ENCODE data around the gene KCNH8. TPM values are rescaled to one million over a fixed set of nuclear protein-coding genes. Genes with fewer than 3 reads are reported as not detected.
"Not testable (repeated sequence)": the region's sequence is repeated elsewhere in the genome, so short reads cannot be mapped to it uniquely, and the experiment has no call there.

Gene KCNH8
- total RNA-seq, 1 donor from 2014 or later: 1.2 TPM

DNA sequence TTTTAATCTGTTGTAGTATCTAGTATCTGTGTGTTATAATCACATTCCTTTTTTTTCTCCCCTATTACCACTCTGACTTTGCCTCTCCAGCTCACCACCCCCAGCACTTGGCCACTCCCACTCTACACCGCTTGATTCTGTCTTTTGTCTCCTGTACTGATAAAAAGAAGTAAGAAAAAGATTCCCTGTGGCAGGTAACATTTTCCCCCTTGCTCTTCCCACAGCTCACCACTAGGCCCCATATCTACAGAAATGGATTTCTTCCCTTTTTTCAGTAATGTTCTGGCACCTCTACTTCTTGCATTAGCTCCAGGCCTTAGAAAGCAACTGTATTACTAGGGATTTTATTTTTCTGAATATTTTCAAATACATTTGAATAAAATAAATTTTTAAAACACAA, 25.6 kb downstream of the KCNH8 start:
- no peak for DNase-seq (ENCODE audit: low spot score)

DNA sequence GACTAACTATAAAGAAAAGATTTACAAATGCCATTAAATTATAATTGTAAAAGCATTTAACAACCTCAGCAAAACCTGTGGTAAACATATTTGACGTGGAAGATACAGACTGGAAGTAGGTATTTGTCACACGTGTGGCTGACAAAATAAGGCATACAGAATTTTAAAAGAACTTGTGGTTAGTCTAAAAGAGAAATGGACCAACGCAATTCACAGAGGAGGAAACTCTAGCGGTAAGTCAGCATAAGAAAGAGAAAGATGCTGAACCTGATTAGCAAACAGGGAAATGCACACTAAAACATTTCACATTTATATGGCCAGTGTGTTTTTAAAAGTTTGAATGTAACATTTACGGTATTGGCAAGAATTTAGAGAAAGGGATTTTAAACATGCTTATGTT, 35.3 kb downstream of the KCNH8 start:
- no peak for DNase-seq (ENCODE audit: low spot score)

DNA sequence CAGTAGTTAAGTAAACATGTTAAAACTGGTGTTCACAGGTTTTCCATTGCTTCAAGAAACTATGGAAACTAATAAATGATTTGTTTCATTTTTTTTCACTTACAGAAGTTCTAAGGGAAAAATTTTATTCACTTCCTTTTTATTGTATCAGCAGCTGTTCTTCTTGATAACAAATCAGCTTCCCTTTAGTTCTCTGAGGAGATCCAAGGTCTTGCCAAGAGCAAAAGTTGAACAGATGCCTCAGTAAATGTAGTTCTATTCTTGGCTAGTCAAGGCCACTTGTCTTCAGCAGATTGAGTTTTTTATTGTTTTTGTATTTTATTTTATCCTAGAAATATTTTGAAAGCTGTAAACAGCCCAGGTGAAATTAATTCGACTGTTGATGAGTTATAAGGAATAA, 41.8 kb downstream of the KCNH8 start:
- DNase-seq (ENCODE audit: low spot score): no peak

DNA sequence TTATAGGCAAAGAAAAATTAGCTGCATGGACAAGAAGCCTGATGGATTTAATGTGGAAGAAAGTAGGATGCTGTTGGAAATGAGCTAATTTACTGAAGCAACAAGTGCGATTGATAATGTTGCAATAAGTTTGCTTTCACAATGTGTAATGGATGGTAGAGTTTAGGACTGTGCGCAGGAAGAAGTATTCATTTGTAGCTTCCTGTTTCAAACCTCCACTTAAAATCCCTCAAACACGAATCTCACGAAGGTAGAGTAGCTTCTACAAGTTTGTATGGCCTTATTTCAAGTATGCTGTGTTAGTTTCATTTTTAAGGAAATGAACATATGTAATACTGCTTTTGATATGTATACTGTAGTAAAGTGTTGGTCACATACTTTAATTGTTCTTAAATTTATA, 42.3 kb downstream of the KCNH8 start:
- DNase-seq (ENCODE audit: low spot score): no peak

DNA sequence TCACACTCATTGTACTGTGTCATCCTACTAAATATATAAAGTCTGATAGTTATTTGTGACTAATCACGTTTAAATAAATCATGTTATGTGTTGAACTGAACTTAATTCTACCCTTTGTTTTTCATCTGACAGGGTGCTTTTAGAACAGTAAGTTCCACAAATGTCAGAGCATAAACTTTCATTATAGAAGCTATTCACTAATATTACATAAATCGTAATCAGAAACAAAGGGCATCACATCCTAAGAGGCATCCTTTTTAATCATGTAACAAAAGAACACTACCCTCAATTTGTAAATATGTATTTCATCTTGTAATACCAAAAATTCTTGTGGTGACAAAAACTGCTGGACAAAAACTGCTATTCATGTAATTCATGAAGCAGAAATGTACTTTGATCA, 50.8 kb downstream of the KCNH8 start:
- DNase-seq (ENCODE audit: low spot score): no peak

DNA sequence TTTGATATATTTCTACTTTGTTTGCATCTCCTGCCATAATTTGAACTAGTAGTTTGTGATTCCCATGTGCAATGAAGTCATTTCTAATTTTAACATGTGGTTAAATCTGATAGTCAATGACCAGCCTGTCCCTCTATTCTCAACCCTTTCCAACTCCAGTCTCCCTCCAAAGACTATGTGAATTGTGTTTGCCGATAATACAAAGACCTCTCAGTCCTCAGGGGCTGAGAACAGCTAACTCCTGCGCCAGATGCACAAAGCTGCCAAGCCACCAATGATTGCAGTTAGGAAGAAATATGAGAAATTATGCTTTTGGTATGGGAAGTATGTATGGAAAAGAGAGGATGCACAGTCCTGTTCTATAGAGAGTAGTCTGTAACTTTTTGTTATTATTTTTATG, 54.0 kb downstream of the KCNH8 start:
- no peak for DNase-seq (ENCODE audit: low spot score)

DNA sequence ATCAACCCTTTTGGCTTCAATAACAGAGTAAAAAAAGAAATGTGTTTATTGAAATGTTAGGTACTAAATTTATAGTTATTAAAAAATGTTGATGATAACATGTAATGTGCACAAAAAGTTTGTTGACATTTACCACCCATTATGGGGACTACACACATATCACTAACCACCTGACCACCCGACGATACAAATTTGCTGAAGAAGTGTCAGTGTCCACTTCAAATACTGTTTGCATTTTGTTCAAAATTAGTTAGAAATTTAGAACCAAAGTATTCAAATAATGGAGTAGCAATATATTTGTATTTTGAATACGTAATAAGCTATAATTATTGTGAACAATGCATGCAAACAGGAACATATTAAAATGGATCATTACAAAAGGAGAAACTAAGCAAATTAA, 54.4 kb downstream of the KCNH8 start:
- no peak for DNase-seq (ENCODE audit: low spot score)

DNA sequence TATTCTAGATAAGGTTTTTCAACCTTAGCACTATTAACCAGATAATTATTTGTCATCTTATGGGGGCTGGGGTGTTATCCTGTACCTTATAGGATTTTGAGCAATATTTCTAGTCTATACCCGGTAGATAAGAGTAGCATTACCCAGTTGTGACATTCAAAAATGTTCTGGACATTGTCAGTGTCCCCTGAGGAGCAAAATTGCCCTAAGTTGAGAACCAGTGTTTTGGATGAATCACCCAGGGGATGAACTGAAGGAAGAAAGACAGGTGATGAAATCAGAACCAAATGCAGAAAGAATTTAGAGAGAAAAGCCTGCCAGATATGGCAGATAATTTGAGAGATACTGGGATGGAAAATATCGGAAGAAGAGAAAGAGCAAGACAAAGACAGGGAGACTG, 58.2 kb downstream of the KCNH8 start:
- peak; percentile 17 for DNase-seq (ENCODE audit: low spot score)

DNA sequence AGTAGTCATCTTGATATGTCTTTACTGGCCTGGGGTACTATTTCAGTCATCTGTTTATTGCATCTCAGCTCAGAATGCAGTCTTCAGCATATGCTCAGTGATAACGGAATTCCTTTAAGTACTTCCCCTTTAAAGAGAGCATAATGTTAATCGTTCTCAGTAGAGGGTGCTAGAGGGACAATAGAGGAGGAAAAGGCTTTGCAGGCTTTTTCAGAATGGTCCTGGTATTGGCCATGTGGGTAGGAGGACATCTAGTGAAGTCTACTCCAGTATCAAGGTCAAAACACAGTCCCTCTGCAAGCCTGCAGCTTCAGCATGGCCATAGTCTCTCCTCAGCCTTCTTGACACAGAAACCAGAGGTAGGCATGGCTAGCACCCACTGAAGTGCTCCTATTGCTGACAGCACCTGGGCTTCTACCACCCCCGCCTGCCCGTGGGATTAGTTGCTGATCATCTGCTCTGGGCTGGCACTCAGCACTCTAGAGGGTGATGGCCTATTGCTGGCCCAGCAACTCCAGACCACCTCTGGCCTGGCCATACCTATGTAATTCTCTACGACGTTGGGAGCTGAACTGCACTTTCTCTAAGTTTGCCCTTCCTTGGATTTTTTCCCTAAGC, 65.4 kb downstream of the KCNH8 start:
- DNase-seq (ENCODE audit: low spot score): peak; percentile 15

DNA sequence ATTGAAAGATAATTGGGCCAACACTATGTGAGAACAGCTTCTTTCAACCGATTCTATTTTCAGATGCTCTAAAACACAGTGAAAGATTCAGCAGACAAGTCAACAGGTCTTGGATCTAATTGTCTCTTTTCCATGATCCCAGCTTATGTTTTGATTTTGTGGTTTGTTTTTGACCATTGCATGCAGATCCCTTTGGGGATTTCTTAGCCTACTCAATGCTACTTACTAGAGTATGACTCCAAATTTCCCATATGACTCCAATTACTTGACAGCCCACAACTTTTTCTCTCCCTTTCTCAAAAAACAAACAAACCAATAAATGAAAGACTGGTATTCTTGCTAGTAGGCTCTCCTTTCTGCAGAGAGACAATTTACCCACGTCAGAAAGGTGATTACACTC, 67.1 kb downstream of the KCNH8 start:
- DNase-seq (ENCODE audit: low spot score): no peak

DNA sequence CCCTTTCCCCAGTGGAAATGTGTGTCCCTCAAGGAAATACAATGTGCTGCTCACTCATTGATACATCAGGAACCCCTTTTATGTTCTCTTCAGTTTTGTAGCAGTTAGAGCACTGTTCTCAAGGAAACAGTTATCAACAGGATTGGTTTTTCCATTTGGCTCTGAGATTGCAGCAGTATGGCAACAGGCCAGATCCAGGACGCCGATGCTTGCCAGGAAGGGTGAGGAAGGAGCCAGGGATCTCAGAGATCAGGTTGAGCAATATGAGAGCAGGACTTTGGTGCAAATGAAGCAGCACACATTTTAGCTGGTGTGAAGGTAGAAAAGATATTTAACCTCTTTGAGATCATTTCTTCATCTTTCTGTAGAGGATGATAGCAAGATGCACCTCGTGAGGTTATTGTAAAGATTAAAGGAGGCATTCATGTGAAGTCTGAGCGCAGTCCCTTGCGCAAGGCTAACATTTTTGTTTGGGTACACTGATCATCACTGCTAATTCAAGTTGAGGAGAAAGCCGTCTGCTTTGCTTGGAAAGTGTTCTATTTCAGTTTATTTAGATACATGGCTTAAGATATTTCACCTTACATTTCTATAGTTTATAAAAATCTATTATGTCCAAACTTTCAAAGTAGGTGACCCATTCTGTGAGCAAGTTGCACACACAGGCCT, 68.5 kb downstream of the KCNH8 start:
- no peak for DNase-seq (ENCODE audit: low spot score)

DNA sequence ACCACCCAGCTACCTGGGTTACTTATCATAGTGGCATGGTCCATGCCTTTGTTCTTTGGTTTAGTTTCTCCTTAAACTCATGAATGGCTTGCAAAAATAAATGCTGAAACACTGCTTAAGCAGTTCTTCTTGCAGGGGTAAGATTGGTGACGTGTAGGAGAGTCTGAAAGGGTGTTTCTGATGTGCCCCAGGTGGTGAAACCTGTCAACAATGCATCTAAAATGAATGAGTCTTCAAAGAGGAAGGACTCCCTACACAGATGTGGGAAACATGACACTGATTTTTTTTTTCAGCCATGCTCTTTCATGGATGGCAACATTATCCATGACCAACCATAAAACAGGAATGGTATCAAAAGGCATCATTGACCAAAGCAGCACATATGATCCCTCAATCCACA, 72.0 kb downstream of the KCNH8 start:
- DNase-seq (ENCODE audit: low spot score): no peak

DNA sequence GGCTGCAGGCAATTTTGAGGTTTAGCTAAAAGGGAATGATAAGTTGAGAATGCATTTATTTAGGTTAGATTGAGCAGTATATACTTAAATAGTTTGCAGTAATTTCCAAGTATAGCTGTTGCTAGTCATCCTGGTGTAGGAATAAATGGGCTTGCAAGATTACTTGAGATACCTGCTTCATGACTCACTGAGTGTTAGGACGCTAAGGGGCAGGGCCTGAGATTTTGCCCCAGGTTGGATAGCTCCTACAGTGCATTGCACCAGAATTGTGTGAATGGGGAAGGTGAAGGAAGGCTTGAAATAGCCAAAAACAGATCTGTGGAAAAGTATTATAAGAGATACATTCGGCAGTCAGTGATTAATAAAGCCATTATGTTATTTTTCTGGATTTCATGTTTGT, 72.8 kb downstream of the KCNH8 start:
- DNase-seq (ENCODE audit: low spot score): no peak

DNA sequence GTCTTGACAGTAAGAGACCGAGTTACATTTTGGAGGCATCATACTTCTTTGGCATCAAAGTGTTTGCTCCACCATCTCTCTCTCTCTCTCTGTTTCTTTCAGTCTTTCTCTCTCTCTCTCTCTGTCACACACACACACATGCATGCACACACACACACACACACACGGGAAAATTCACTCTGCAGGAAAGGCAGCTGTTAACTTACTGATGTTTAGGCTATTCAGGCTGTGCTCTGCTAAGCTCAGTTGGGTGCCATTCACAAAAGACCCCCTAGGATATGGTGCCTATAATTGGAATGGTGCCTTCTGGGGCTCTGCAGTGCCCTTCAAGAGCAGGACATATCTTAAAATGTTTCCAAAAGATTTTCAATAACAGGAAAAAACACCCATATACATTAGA, 78.2 kb downstream of the KCNH8 start:
- DNase-seq (ENCODE audit: low spot score): no peak

DNA sequence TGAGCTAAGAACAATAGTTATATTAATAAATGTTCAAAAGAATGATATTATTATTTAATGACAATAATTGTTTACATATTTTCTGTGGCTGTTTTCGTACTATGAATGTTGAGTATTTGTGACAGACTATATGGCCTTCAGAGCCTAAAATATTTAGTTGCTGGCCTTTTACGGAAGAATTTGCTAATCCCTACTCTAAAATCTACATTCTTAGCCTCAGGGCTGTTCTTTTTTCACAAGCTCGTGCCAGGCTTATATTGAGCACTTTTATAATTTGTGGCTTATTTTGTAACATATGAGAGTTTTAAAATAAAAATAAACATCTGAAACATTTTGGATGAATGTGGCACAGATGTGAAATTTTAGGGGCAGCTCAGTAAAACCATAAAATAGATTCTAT, 79.9 kb downstream of the KCNH8 start:
- no peak for DNase-seq (ENCODE audit: low spot score)

DNA sequence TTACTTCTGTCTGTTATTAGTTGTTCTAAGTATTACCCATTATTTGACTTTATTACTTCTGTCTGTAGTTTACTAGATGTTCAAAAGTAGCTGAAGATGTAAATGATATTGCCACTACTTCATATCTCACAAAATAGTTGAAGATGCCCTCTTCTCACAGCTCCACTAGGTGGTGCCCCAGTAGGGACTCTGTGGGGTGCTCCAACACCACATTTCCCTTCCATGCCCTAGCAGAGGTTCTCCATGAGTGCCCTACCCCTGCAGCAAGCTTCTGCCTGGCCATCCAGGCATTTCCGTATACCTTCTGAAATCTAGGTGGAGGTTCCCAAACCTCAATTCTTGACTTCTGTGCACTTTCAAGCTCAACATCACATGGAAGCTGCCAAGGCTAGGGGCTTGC, 80.8 kb downstream of the KCNH8 start:
- no peak for DNase-seq (ENCODE audit: low spot score)

DNA sequence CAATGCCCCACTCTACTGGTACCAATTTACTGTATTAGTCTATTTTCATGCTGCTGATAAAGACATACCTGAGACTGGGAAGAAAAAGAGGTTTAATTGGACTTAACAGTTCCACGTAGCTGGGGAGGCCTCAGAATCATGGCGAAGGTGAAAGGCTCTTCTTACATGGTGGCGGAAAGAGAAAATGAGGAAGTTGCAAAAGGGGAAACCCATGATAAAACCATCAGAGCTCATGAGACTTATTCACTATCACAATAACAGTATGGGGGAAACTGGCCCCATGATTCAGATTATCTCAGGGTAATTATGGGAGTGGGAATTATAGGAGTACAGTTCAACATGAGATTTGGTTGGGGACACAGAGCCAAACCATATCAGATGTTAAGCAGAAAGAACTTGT, 81.6 kb downstream of the KCNH8 start:
- not testable (repeated sequence) for DNase-seq (ENCODE audit: low spot score)

DNA sequence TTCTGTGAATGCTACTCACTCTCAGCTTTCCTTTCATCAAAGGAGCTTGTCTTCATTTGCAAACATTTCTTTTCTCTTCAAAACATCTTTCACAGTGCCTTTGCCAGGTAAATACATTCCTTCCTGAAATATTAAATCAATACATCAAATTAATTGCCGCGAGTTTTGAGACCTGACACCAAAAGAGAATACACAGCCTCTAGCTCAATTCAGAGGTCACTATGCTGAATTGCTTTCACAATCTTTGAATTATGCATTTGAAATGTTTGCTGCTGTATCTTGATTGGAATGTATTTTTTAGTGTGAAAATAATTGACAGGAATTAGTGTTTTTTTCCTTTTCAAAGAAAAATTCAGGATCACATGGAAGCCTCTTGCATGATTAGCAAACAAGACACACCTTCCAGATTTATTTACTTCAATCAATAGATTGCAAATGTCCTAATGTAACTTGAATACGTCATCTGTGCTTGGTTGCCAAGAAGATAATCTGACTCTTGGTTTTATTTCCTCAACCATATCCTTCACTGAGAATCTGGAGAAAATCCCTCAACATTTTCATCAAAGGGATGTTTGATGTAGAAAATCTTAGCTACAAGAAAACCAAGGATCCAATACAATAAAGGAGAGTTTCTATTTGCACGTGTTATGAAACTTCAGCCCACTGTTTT, 83.6 kb downstream of the KCNH8 start:
- peak; percentile 24 for DNase-seq (ENCODE audit: low spot score)

DNA sequence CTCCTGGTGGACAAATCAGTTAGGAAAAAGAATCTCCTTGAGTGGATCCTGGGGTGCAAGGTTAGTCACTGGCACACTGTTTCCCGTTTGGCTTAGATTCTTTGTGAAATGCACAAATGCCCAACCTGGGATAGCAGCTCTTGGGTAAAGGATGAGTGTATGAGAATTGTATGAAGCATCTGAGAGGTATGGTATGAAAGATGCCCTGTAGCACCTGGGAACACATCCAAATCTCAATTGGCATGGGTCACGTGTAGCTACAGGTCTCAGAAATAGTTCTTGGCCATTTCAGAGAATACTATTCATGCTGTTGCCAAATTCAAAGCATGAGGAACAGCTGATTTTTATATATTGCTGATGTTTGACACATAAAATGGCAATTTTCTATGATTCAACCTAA, 84.3 kb downstream of the KCNH8 start:
- DNase-seq (ENCODE audit: low spot score): no peak

DNA sequence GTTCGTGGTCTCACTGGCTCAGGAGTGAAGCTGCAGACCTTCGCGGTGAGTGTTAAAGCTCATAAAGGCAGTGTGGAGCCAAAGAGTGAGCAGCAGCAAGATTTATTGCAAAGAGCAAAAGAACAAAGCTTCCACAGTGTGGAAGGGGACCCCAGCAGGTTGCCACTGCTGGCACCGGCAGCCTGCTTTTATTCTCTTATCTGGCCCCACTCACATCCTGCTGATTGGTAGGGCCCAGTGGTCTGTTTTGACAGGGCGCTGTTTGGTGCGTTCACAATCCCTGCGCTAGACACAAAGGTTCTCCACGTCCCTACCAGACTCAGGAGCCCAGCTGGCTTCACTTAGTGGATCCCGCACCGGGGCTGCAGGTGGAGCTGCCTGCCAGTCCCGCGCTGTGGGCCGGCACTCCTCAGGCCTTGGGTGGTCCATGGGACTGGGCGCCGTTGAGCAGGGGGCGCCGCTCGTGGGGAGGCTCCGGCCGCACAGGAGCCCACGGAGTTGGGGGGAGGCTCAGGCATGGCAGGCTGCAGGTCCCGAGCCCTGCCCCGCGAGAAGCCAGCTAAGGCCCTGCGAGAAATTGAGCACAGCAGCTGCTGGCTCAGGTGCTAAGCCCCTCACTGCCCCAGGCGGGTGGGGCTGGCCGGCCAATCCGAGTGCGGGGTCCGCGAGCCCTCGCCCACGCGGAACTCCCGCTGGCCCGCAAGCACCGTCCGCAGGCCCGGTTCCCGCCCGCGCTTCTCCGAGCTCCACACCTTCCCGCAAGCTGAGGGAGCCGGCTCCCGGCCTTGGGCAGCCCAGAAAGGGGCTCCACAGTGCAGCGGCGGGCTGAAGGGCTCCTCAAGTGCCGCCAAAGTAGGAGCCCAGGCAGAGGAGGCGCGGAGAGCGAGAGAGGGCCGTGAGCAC, 85.8 kb downstream of the KCNH8 start:
- DNase-seq (ENCODE audit: low spot score): not testable (repeated sequence)

DNA sequence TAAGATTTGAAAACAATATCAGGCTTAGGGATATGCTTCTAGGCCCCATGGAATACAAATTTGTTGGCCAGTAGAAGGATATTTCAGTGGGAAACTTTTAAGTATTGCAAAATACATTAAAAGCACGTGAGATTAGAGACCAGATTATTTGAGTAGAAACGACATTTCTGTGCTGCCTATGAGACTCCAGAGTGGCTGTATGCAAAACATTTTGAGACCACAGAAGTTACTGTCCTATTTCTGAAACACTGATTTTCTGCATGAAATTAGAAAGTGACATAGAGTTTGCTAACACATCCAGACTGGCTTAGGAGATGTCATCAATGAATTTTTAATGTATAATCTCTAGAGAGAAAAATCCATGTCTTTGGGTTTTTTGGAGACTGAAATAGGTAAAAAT, 99.8 kb downstream of the KCNH8 start:
- DNase-seq (ENCODE audit: low spot score): no peak

DNA sequence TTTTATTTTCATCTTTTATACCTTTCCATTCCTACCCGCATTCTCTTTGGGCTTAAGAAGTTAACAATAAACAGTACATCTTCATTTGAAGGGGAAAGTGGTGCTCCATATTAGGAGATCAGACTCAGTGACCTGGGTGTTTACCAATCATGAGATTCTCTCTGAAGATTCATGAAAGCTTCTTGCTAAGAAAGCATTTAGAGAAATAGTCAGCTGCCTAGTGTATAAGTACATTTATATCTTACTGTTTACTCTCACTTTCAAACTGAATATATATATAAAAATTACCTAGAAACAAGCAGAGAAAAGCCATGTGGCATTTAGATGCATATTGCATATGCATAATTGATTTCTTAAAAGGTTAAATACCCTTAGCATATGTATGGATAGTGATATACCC, 100.5 kb downstream of the KCNH8 start:
- no peak for DNase-seq (ENCODE audit: low spot score)

Data from umbilical cord (tissue), 2 donors.